ENCODE measurements around the gene CDH22. TPM values are rescaled to one million over a fixed set of nuclear protein-coding genes. Genes with fewer than 3 reads are reported as not detected.
A peak's percentile ranks its signal among the peaks of the same experiment; 100 is the strongest.

CDH22 gene
- total and polyA plus RNA-seq, 2 donors (not counting 1 experiment from before 2014, with no cell fraction given), result not detected

DNA sequence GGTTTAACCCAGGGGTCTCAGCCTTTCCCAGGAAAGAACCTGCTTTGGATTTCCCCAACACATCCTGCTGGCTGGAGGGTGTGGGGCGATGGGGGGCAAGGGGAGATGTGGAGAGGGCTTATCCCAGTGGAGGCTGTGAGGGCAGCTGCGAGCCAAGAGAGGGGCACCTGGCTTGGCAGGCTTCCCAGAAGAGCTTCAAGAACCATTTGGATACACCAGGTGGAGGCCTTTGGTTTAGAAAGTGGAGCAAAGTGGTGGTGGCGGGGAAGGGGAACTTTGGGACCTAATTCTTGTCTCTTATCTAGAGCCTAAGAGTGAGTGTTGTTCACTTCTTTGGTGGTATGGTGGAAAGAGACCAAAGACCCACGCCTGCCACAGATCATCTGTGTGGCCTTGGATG lies 177.8 kb downstream of the CDH22 start:
- H3K9me3 ChIP-seq (ENCODE audit: control extremely low read depth in 1 of 3, control insufficient read depth in 2 of 3, insufficient read depth in 1 of 3, low read length in 2 of 3), result no peaks in the 10 kb centered on the region
- DNase-seq, result peak; percentile 47
- no peak for ATAC-seq (ENCODE audit: low read depth)
- peaks cover 13 to 28% of the 10 kb centered on the region in 2 donors for H3K4me1 ChIP-seq (ENCODE audit: control insufficient read depth in 2 of 2, insufficient read depth in 2 of 2, low read length in 2 of 2)
- no peak overlapping the region for H3K9ac ChIP-seq (ENCODE audit: low read length)
- Mint-ChIP-seq H3K4me3 (no peak overlapping the region), H3K9me3 (ENCODE audit: insufficient read depth) (no peaks in the 10 kb centered on the region), H3K27ac (peak overlapping the region; percentile 28), H3K27me3 (no peaks in the 10 kb centered on the region), H3K4me1 (peaks cover 45% of the 10 kb centered on the region)
- H3K27me3 ChIP-seq (replicated peaks in 1 of 4; ENCODE audit: control extremely low read depth in 1 of 4, control insufficient read depth in 3 of 4, insufficient read depth in 4 of 4, low read length in 3 of 4), result no peaks in the 10 kb centered on the region
- H2AFZ ChIP-seq (ENCODE audit: insufficient read depth, low read depth, low read length, poor library complexity, severe bottlenecking), result no peak overlapping the region
- ChIA-PET POLR2A (interaction anchor here (0.8 to 2.7 kb wide), 5 partner anchors 10 to 44 kb away, joined by 3 to 11 read pairs (median 3); no protein-coding TSS in a partner anchor), CTCF (interaction anchor here (1.1 to 7.8 kb wide), 7 partner anchors 8 to 131 kb away, joined by 3 to 87 read pairs (median 5); no protein-coding TSS in a partner anchor)
- 62% methylated on average over 3 of the region's 4 CpGs for WGBS (ENCODE audit: insufficient coverage)
- H3K27ac ChIP-seq (ENCODE audit: low read length in 2 of 2), result peak overlapping the region in 1 of 2 donors; percentile 58
- no peaks in the 10 kb centered on the region for H3K79me2 ChIP-seq (ENCODE audit: control insufficient read depth, insufficient read depth, low read length)
- TF ChIP-seq, protein P1, sequence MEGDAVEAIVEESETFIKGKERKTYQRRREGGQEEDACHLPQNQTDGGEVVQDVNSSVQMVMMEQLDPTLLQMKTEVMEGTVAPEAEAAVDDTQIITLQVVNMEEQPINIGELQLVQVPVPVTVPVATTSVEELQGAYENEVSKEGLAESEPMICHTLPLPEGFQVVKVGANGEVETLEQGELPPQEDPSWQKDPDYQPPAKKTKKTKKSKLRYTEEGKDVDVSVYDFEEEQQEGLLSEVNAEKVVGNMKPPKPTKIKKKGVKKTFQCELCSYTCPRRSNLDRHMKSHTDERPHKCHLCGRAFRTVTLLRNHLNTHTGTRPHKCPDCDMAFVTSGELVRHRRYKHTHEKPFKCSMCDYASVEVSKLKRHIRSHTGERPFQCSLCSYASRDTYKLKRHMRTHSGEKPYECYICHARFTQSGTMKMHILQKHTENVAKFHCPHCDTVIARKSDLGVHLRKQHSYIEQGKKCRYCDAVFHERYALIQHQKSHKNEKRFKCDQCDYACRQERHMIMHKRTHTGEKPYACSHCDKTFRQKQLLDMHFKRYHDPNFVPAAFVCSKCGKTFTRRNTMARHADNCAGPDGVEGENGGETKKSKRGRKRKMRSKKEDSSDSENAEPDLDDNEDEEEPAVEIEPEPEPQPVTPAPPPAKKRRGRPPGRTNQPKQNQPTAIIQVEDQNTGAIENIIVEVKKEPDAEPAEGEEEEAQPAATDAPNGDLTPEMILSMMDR (IDR thresholded peaks at IDR 0.05), result no peak
- no peak for TF ChIP-seq EZH2 (IDR thresholded peaks at IDR 0.05; ENCODE audit: borderline replicate concordance, insufficient read depth, low read depth, low read length, poor library complexity, severe bottlenecking)
- no peak overlapping the region for H3K4me3 ChIP-seq (ENCODE audit: control extremely low read depth in 1 of 5, extremely low read depth in 1 of 5, insufficient read depth in 1 of 5, low read depth in 2 of 5, low read length in 4 of 5)
- no peak overlapping the region for H3K4me2 ChIP-seq (replicated peaks; ENCODE audit: low read depth, low read length, poor library complexity, severe bottlenecking)
- peaks cover 57% of the 10 kb centered on the region for H4K20me1 ChIP-seq (ENCODE audit: control insufficient read depth, insufficient read depth, low read length, poor library complexity, severe bottlenecking)
- H3K36me3 ChIP-seq (replicated peaks in 1 of 2; ENCODE audit: control extremely low read depth in 1 of 2, control insufficient read depth in 1 of 2, extremely low read depth in 1 of 2, insufficient read depth in 2 of 2, low read length in 1 of 2), result peaks cover 0 to 36% of the 10 kb centered on the region in 2 experiments
- intact Hi-C loops (cut with micrococcal nuclease), result loop anchor here (5.0 kb wide), 1 partner anchor 217 kb away; no protein-coding TSS in a partner anchor

DNA sequence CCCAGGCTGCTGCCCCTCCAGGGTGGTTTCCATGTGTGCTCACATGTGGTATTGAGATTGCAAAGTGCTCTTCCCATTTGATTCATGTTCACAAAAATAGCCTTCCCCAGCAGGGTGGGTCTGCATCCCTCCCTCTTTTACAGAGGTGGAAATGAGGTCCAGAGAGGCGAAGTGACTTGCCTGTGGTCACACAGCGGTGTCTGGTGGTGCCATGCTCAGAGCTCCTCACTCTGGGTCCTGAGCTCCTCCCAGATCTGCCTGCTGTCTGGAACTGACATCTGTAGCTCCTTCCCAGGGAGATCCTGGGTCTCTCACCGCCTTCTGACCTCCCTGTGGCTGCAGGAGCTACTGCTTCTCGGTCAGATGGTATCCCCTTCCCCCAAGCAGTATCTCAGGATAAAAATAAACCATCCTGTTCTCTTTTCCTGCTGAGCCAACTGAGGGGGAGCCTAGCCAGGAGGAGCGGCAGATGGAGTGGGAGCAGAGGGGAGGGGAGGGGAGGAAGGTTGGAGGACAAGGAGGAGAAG lies 178.3 kb downstream of the CDH22 start:
- CTCF ChIA-PET, result interaction anchor here (0.6 to 7.8 kb wide), 9 partner anchors 9 to 143 kb away, joined by 3 to 87 read pairs (median 4); no protein-coding TSS in a partner anchor
- Histone ChIP-seq H2AFZ (ENCODE audit: insufficient read depth, low read depth, low read length, poor library complexity, severe bottlenecking) (no peak overlapping the region), H3K9me3 (ENCODE audit: control extremely low read depth in 1 of 3, control insufficient read depth in 2 of 3, insufficient read depth in 1 of 3, low read length in 2 of 3) (no peaks in the 10 kb centered on the region), H3K4me1 (ENCODE audit: control insufficient read depth in 2 of 2, insufficient read depth in 2 of 2, low read length in 2 of 2) (peaks cover 13 to 28% of the 10 kb centered on the region in 2 donors), H3K4me2 (replicated peaks; ENCODE audit: low read depth, low read length, poor library complexity, severe bottlenecking) (no peak overlapping the region), H3K9ac (ENCODE audit: low read length) (no peak overlapping the region), H4K20me1 (ENCODE audit: control insufficient read depth, insufficient read depth, low read length, poor library complexity, severe bottlenecking) (peaks cover 62% of the 10 kb centered on the region), H3K4me3 (ENCODE audit: control extremely low read depth in 1 of 5, extremely low read depth in 1 of 5, insufficient read depth in 1 of 5, low read depth in 2 of 5, low read length in 4 of 5) (no peak overlapping the region), H3K27me3 (replicated peaks in 1 of 4; ENCODE audit: control extremely low read depth in 1 of 4, control insufficient read depth in 3 of 4, insufficient read depth in 4 of 4, low read length in 3 of 4) (no peaks in the 10 kb centered on the region), H3K79me2 (ENCODE audit: control insufficient read depth, insufficient read depth, low read length) (no peaks in the 10 kb centered on the region), H3K27ac (ENCODE audit: low read length in 2 of 2) (peak overlapping the region in 1 of 2 donors; percentile 58), H3K36me3 (replicated peaks in 1 of 2; ENCODE audit: control extremely low read depth in 1 of 2, control insufficient read depth in 1 of 2, extremely low read depth in 1 of 2, insufficient read depth in 2 of 2, low read length in 1 of 2) (peaks cover 0 to 40% of the 10 kb centered on the region in 2 experiments)
- no peaks in the 10 kb centered on the region for H3K9me3 Mint-ChIP-seq (ENCODE audit: insufficient read depth)
- TF ChIP-seq, protein P1 (IDR thresholded peaks at IDR 0.05), result no peak
- no peak for TF ChIP-seq EZH2 (IDR thresholded peaks at IDR 0.05; ENCODE audit: borderline replicate concordance, insufficient read depth, low read depth, low read length, poor library complexity, severe bottlenecking)
- ATAC-seq (ENCODE audit: low read depth) (no peak), DNase-seq (peak; percentile 42)
- H3K27ac Mint-ChIP-seq, result peak overlapping the region; percentile 56
- POLR2A ChIA-PET, result interaction anchor here (0.6 to 1.4 kb wide), 5 partner anchors 9 to 144 kb away, joined by 3 to 8 read pairs (median 3); no protein-coding TSS in a partner anchor
- no peak overlapping the region for H3K4me3 Mint-ChIP-seq
- WGBS (ENCODE audit: insufficient coverage), result 51% methylated on average over 3 of the region's 5 CpGs
- intact Hi-C loops (cut with micrococcal nuclease), result loop anchor here (5.0 kb wide), 1 partner anchor 217 kb away; no protein-coding TSS in a partner anchor
- H3K27me3 Mint-ChIP-seq, result no peaks in the 10 kb centered on the region
- peaks cover 46% of the 10 kb centered on the region for H3K4me1 Mint-ChIP-seq
